NCI-H748 (cell line): ENCODE measurements around the gene PRCC.
"Not testable (repeated sequence)": the region's sequence is repeated elsewhere in the genome, so short reads cannot be mapped to it uniquely, and the experiment has no call there.

Experiments used
- DNase-seq: peaks from one replicate; lab custom pipeline; 2025; ENCODE audit not compliant: unreplicated experiment; lab: John Stamatoyannopoulos, UW

The PRCC gene

DNA sequence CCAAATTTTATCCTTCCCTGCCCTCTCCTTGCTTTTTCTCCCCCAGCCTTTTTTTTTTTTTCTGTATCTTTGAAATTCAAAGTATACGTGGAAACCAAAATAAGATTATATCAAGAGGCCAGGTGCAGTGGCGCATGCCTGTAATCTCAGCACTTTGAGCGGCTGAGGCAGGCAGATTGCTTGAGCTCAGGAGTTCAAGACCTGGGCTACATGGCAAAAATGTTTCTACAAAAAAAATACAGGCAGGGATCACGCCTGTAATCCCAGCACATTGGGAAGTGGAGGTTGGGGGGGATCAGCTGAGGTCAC is 6.6 kb upstream of the PRCC start:
- DNase-seq = no peak

DNA sequence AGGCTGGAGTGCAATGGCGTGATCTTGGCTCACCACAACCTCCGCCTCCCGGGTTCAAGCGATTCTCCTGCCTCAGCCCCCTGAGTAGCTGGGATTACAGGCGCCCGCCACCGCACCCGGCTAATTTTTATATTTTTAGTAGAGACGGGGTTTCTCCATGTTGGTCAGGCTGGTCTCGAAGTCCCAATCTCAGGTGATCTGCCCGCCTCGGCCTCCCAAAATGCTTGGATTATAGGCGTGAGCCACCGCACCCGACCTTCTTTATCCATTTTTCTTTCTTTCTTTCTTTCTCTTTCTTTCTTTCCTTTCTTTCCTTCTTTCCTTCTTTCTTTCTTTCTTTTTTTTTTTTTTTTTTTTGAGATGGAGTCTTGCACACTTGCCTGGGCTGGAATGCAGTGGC is 2.2 kb upstream of the PRCC start:
- DNase-seq = not testable (repeated sequence)

DNA sequence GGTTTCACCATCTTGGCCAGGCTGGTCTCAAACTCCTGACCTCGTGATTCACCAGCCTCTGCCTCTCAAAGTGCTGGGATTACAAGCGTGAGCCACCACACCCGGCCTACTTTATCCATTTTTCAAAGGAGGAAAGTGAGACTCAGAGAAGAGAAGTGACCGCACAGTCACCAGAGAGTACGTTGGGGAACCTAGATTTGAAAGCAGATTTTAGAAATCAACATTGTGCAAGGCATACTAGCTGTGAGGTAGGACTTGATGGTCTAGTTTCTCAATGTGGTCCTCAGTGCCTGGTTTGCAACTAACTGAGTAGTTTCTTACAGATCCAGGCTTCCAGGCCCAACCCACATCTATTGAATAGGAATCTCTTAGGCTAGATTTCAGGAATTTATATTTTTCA is 1.7 kb upstream of the PRCC start:
- DNase-seq = no peak

DNA sequence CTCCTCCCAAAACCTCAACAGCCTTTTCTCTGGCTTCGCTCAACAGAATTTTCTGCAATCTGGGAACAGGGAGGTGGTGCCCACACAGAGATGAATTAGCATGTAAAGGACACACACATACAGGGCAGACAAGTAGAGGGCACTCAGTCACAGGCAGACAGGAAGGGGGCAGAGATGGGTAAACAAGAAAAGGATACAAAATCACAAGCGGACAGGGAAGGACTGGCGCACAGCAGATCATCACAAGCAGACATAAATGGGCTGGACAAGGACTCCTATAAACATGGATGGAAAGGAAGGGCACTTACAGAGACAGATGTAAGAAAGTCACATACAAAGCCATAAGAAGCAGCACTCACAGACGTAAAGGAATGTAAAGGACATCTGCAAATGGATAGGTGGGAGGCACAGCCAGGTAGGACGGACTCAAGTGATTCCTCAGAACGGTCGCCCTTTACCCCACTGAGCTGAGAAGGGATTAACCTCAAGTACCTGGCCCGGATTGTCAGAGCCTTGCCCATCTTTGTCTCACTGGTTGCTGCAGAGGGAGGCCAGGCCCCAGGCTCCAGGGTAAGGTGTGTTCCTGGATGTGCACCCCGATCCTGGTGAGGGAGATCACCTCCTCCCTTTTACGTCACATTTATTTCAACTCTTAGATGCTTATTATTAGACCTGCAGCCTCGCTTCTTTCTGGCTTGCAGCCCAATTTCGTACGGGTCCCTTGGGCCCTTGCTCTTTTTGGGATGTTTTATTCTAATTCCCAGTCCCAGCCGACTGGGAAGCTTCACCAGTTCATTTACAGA is 836 bp upstream of the PRCC start:
- peak; percentile 58 for DNase-seq

DNA sequence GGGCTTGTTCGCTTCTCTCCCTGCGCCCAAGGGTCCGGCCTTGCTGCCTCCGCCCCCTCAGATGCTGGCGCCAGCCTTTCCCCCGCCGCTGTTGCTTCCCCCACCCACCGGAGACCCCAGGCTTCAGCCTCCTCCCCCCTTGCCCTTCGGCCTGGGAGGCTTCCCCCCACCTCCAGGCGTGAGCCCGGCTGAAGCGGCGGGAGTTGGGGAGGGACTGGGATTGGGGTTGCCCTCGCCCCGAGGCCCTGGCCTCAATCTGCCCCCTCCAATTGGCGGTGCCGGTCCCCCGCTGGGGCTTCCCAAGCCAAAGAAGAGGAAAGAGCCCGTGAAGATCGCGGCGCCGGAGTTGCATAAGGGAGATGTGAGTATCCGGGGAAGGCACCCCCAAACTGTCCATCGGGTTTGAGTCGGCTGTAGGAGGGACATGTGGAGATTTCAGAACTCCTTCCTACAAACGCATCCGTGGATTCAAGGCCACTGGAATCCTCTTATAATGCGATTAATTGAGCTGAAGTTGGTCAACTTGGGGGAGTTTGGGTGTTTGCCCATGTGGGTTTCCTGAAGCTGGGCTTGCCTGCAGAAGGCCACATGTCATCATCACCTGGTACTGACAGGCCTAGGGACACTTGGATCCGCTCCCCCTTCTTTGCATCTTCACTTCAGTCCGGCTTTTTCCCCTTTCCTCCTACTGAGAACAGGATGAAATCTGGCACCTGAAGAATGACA is 707 bp downstream of the PRCC start:
- peak; percentile 61 for DNase-seq

DNA sequence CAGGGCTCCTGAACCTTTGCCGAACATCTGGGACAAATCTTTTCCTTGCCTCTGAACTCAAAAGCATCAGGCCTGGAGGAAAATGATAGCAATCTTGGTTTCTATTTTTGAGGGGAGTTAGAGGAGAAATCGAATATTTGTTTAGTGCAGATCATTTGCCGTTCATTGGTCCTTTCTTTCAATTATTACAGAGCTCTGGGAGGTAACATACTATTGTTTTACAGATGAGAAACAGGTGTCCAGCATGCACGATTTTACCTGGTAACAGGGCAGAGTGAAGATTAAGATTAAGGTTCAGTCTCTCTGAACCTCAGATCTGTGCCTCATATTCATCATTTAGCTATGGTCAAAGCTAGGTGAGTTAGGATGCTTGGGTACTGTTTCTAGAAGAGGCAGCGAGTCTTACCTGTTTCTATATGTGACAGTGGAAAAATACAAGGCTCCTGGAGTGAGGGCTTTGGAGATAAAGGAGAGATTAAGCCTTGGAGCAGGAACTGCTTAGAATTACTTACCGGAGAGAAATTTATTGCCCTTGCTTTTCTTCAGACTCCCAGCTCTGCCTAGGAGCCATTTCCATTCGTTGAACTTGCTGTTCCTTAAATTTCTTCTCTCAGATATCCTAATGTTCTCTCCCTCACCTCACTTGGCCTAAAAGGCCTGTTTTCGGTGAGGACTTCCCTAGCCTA is 1.4 kb downstream of the PRCC start:
- DNase-seq = no peak

DNA sequence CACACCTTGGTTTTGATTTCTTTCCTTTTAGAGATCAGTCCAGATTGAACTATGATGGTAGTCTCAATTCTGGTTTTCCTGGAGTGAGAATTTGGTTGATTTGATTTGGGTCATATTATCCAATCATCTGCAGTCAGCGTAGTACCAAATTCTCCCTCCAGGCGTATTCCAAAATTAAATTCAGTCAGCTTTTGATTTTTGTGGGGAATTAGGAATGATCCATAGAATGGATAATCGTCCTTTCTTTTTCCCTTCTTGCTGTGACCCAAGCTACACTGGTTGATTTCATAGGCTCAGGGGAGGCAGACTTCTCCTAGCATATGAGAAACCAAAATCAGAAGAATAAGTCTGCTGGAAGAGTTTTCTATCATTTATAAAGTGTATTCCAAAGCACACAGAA is 4.9 kb downstream of the PRCC start:
- DNase-seq = no peak

DNA sequence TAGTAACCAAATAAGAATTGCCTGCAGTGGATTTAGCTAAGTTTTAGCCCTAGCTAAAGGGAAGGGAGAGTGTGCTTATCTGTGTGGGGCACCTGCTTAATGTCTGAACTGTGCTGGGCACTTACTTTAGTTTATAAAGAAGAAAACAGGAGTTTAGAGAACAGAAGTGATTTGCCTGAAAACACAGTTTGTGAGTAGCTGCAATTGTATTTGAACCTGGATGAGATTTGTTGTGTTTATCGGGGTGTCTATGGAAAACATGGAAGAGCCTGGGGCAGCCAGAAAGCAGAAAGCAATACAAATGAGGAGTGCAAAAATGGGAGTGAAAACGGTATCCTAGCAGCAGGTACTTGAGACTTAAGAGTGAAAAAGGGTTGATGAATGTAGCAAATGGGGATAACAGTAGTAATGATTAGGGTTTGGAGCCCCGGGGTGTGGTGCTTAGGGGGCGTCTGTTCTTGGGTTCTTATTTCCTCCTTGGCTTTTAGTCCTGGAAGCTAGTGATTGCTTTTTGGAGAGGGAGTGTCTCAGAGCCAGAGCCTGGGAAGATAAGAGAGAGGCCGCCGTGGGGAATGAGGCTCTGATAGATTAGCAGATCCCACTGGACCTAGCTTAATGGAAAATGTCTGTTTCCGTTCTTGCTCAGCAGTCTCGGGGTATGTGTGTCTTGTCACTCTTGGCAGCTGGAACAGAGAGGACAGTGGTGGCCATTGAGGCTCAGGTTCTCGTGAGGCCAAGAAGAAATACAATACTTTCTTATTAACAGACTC is 5.6 kb downstream of the PRCC start:
- no peak for DNase-seq

DNA sequence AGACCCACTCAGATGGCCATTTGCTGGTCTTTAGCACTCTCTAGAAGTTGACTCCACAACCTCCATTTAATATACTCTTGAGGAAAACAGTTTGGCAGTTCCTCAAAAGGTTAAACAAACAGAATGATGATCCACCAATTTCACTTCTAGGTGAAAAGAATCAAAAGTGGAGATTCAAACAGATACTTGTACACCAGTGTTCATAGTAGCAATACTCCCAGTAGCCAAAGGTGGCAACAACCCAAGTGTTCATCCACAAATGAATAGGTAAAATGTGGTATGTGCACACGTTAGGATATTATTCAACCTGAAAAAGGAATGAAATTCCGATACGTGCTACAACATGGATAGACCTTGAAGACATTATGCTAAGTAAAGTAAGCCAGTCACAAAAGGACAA is 6.3 kb downstream of the PRCC start:
- DNase-seq = no peak

DNA sequence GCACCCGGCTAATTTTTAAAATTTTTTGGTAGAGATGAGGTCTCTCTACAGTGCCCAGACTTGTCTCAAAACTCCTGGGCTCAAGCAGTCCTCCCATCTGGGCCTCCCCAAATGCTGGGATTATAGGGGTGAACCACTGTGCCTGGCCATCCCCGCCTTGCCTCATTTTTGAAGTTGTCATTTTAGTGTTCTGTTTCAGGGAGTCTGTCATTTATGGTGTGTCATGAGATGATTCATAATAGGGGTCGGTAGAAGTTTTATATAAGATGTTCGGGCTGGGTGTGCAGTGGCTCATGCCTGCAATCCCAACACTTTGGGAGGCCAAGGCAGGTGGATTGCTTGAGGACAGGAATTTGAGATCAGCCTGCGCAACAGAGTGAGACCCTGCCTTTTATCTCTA is 8.5 kb downstream of the PRCC start:
- DNase-seq = no peak

DNA sequence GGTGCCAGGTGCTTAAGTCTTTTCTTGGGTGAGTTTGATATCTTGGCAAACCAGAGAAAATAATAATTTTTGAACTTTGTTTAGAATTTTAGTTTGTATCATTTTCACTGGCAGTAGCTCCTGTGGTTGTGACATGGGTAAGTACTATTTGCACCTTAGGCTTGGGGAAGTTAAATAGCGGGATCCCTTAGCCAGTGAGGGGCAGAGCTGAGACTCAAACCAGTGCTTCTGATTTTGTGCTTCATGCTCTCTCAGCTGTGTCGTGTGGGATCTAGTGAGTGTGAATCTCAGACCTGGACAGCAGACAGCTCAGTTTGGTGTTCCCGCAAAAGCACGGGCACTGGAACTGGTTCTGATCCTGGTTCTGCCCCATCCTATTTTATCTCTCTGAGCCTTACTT is 9.6 kb downstream of the PRCC start:
- no peak for DNase-seq

DNA sequence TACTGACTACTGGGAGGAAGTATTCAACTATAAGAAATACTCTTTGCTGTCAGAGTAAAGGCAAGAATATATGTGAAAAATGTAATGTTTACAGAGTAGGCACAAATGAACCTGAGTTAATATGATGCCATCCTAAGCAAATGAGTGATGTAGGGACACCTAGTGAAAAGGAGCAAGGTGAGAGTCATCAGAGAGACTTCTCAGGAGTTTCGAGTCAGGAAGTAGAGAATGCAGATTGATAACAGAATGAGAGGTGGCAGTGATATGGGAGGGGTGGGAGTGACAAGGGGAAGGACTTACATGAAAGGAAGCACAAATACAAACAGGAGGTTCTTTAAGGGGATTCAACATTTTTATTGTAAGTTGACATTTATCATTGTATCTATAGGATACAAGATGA is 10.2 kb downstream of the PRCC start:
- no peak for DNase-seq

DNA sequence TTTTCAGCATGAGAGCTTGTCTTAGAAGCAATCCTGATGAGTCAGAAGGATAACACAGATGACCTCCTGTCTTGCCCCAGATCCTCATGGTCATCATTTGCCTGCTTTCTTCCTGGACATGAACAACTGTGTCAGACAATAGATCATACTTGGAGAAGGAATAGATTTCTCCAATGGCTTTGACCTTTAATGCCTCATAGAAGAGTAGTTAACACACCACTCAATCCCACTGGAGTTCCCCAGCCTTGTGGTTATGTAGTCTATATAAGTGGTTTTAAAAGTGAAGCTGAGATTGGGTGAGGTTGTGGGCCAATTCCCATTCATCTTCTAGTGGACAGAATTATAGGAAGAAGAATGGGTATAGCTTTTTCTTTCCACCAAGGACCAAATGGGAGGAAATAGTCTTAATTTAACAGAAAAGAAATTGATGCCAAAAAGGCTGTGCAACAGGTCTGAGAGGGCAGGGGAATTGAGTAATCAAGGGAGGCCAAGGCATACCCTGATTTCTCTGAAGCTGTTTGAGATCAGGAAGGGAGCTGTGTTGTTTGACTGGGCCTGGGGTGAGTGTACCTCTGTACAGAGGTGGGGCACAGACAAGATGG is 14.4 kb downstream of the PRCC start:
- no peak for DNase-seq

DNA sequence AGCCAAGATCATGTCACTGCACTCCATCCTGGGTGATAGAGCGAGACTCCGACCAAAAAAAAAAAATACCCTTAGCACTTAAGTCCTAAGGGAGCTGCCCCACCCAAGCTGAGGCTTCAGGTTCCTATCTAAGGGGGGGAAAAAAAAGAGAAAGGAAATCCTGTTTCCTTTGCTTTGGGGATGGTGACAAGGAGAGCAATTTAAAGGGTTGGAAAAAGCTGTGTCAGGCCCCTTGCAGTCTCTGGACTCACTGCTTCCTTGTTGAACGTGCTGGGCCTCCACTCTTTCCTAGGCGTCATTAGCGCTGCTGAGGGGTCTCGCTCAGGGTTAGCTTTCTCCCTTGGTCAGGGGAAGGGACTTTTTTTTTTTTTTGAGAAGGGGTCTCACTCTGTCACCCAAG is 18.1 kb downstream of the PRCC start:
- DNase-seq = no peak

DNA sequence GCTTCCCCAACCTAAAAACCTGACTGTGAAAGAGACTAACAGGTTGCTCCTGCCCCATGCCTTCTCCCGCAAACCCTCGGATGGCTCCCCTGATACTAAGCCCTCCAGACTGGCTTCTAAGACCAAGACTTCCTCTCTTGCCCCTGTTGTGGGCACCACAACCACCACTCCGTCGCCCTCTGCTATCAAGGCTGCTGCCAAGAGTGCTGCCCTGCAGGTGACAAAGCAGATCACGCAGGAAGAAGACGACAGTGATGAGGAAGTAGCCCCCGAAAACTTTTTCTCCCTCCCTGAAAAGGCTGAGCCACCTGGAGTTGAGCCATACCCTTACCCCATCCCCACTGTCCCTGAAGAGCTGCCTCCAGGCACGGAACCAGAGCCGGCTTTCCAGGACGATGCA is 19.3 kb downstream of the PRCC start:
- DNase-seq = no peak

DNA sequence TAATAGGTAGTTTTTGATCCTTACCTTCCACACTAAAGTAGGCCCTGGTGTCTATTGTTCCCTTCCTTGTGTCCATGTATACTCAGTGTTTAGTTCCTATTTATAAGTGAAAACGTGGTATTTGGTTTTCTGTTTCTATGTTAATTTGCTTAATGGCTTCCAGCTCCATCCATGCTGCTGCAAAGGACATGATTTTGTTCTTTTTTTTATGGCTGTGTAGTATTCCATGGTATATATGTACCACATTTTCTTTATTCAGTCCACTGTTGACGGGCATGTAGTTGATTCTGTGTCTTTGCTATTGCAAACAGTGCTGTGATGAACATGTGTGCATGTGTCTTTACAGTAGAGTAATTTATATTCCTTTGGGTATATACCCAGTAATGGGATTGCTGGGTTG is 20.8 kb downstream of the PRCC start:
- no peak for DNase-seq

DNA sequence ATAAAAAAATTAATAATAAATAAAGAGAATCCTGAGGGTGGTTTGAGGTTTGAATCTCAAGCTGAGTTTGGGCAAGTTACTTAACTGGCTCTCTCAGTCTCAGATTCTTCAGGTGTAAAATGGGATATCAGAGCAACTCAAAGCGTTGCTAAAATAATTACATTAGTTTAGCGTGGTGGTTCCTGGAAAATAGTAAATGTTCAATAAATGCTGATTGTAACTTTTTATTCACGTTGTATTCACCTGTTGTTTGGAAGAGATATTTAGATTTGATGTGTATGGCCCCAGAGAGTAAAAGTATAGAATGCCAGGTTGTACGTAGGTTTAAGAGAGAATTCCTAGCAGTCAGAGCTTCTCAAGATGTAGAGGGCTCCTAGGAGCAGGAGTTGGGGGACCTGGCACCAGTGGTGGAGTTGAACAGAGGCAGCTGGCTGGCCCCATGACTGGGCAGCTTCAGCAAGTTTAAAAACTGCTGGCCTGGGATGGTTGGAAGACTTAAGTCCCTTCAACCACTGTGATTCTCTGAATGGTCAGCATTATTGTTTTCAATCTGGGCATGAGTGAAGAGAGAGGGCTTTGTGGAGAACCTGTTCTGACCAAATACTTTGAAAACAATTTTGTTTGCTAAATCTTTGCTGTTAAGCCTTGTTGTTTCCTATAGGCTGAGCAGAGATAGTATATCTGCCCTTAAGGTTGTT is 22.4 kb downstream of the PRCC start:
- no peak for DNase-seq

DNA sequence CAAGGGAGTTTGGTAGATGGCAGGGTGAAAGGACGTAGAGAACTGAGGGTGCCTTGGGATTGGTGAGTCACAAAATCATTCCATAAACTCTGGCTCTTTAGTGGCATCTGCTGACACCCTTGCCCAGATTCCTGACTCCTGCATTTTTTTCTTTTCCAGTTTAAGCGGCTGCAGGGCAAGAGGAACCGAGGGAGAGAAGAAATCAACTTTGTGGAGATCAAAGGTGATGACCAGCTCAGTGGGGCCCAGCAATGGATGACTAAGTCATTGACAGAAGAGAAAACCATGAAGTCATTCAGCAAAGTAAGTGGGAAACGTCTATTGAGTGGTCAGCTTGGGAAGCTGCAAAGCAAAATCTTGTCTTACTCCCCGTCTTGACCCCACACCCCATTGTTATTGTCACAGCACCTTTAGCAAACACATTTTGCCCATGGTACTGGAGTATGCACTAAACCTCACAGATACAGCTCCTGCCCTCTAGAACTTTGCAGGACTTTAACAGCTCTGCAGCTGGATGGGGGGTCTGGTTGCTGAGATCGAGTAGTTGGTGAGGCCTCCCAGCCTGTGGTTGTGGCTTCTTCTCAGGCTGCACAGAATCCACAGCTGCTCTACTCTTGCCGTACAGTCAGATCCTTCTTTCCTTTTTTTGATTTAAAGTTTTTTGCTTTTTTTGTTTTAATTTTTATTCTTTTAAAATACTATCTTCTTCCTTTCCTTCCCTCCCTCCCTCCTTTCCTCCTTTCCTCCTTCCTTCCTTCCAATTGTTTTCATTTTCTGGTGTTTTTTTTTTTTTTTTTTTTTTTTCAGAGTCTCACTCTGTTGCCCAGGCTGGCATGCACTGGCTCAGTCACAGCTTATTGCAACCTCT is 27.4 kb downstream of the PRCC start:
- DNase-seq = no peak

DNA sequence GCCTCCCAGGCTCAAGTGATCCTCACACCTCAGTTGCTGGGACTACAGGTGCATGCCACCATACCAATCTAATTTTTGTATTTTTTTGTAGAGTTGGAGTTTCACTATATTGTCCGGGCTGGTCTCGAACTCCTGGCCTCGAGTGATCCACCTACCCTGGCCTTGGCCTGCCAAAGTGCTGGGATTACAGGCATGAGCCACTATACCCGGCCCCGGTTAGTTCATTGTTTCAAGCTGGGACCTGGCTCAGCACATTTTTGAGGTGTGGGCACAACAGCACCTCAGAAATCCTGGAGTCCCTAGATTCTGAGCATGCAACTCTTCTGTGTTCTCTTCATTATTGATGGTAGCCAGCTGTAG is 28.0 kb downstream of the PRCC start:
- no peak for DNase-seq

DNA sequence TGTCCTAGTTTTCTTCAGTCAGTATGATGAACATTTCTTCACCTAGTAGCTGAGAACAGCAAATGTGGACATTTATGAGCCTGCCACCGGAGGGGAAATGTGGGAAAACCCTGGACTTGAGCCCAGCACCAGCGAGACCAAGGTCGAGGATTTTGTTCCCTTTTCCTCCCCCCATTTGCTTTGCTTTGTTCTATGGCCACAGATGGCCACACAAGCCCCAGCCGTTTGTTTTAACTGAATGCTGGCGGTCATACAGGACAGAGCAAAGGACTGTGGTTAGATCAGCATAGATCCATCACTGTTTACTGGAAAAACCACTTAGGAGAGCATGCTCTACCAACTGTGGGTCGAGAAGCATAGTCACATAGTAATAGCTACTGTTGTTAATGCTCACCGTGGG is 28.5 kb downstream of the PRCC start:
- DNase-seq = no peak
